ENCODE results near the gene PCDHB6. TPM values are rescaled to one million over a fixed set of nuclear protein-coding genes. Genes with fewer than 3 reads are reported as not detected.
"Not testable (repeated sequence)": the region's sequence is repeated elsewhere in the genome, so short reads cannot be mapped to it uniquely, and the experiment has no call there.

PCDHB6 gene
- total RNA-seq: 0.48 TPM
- long read RNA-seq: 0 reads

DNA sequence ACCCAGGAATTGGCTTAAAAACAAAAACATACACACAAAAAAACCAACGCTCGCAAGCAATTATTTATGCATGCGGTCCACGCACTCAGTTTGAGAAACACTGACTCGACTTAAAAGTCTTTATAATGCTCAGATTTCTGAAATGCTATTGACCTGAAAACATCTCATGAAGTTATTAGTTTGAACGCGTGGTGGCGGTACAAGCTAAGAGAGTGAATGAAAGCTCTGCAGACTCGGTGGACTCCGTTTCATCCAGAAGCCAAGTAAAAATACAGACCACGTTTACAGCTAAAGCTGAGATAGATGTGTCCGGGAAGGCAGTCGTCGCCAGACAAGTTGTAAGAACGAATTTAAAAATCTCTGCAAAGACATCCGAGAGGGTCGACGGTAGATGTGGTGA lies at the start of gene PCDHB6:
TSS of gene PCDHB6 (plus strand) at position 246 of the 400 bp plus-strand sequence. CDS start 201 bp downstream, outside the sequence.
- DNase-seq (ENCODE audit: low spot score): no peak

DNA sequence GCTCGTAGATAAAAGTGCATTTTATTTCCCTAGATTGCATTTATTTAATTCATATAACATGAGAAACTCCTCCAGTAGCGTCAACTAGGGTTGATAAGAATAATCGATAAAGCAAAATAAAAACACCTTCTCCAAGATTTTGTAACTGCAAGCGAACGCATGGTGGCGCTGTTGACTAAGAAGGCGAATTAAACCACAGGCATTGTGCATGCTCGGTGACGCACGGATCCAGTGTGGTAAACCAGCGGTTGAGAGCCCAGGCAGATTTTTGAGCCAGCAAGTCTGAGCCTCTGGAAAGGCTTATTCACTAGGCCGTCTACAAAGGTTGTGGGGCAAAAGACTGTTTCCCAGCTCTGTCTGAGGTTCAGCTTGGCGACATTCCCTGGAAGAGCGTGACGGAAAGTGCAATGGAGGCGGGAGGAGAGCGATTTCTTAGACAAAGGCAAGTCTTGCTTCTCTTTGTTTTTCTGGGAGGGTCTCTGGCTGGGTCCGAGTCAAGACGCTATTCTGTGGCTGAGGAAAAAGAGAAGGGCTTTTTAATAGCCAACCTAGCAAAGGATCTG lies 49.5 kb upstream of the PCDHB6 start, which contains the start of gene PCDHB3:
TSS of gene PCDHB3 (plus strand) at position 231 of the 563 bp plus-strand sequence. CDS start at position 408, 177 bp downstream.
- no peak for DNase-seq (ENCODE audit: low spot score)

DNA sequence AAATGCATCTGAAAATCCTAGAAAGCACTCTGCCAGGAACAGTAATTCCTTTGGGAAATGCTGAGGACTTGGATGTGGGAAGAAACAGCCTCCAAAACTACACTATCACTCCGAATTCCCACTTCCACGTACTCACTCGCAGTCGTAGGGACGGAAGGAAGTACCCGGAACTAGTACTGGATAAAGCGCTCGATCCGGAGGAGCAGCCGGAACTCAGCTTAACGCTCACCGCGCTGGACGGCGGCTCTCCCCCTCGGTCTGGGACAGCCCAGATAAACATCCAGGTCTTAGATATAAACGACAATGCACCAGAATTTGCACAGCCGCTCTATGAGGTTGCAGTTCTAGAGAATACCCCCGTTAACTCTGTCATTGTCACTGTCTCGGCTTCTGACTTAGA lies 48.8 kb upstream of the PCDHB6 start:
- DNase-seq (ENCODE audit: low spot score): no peak

DNA sequence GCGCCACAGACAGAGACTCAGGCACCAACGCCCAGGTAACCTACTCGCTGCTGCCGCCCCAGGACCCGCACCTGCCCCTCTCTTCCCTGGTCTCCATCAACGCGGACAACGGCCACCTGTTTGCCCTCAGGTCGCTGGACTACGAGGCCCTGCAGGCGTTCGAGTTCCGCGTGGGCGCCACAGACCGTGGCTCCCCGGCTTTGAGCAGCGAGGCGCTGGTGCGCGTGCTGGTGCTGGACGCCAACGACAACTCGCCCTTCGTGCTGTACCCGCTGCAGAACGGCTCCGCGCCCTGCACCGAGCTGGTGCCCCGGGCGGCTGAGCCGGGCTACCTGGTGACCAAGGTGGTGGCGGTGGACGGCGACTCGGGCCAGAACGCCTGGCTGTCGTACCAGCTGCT lies 47.8 kb upstream of the PCDHB6 start:
- not testable (repeated sequence) for DNase-seq (ENCODE audit: low spot score)

DNA sequence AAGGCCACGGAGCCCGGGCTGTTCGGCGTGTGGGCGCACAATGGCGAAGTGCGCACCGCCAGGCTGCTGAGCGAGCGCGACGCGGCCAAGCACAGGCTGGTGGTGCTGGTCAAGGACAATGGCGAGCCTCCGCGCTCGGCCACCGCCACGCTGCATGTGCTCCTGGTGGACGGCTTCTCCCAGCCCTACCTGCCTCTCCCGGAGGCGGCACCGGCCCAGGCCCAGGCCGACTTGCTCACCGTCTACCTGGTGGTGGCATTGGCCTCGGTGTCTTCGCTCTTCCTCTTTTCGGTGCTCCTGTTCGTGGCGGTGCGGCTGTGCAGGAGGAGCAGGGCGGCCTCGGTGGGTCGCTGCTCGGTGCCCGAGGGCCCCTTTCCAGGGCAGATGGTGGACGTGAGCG lies 47.4 kb upstream of the PCDHB6 start:
- not testable (repeated sequence) for DNase-seq (ENCODE audit: low spot score)

DNA sequence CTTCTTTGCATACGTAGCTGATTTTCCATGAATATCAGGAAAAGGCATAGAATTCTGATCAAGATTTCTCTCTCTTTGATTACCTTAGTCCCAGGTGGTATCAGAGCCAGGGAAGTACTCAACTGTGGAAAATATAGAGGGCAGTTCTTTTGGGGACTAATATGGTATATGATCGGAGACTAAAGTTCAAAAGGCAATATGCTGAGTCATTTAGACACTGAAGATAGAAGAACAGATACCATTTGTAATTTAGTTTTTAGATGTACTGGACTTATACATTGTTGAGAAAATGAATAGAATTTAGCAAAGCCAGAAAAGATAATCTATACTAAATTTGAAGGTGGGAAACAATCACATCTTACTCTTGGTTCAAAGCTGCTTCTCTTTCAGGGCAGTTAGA lies 44.5 kb upstream of the PCDHB6 start:
- no peak for DNase-seq (ENCODE audit: low spot score)

DNA sequence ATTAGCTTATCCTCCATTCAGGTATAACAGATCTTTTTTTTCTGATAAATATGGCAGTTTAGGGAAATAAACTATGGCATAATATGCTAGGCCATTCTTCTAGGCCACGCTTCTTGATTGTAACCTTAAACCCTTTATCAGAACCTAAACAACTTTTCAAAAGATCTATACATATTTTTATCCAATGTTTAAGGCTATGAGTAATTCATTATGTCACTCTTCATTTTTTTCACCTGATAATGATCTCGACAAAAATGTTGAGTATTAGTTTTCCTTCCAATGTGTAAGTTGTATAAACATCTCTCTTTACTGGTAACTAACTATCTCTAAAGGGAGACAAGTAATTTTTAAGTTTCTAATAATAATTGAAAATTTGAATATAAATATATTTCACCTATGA lies 30.6 kb upstream of the PCDHB6 start:
- DNase-seq (ENCODE audit: low spot score): no peak

DNA sequence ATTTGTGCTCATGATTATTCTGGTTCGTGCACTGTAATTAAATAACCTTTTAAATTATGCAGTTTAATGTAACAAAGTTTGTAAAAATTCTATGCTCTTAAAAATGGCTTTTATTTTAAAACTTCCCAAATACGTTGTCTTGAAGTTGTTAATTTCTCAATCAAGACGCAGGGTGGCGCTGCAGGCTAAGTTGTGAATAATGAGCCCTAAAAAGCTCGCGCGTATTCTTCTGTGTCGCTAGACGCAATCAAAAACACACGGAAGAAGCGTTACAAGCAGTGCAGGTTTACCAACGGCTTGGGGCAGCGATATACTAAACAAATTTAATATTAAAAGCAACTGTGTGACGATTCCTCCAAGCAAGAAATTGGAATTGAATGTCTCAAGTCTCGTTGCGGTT lies 28.3 kb upstream of the PCDHB6 start, which contains the start of gene PCDHB4:
TSS of gene PCDHB4 (plus strand) at position 256 of the 400 bp plus-strand sequence. CDS start 181 bp downstream, outside the sequence.
- peak; percentile 53 for DNase-seq (ENCODE audit: low spot score)

DNA sequence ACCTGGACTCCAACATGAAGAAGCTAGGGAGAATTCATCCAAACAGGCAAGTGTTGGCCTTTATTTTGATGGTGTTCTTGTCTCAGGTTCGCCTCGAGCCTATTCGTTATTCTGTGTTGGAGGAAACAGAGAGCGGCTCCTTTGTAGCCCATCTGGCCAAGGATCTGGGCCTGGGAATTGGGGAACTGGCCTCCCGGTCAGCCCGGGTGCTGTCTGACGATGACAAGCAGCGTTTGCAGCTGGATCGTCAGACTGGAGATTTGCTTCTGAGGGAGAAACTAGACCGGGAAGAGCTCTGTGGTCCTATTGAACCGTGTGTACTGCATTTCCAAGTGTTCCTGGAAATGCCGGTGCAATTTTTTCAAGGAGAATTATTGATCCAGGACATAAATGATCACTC lies 27.9 kb upstream of the PCDHB6 start:
- DNase-seq (ENCODE audit: low spot score): peak; percentile 39

DNA sequence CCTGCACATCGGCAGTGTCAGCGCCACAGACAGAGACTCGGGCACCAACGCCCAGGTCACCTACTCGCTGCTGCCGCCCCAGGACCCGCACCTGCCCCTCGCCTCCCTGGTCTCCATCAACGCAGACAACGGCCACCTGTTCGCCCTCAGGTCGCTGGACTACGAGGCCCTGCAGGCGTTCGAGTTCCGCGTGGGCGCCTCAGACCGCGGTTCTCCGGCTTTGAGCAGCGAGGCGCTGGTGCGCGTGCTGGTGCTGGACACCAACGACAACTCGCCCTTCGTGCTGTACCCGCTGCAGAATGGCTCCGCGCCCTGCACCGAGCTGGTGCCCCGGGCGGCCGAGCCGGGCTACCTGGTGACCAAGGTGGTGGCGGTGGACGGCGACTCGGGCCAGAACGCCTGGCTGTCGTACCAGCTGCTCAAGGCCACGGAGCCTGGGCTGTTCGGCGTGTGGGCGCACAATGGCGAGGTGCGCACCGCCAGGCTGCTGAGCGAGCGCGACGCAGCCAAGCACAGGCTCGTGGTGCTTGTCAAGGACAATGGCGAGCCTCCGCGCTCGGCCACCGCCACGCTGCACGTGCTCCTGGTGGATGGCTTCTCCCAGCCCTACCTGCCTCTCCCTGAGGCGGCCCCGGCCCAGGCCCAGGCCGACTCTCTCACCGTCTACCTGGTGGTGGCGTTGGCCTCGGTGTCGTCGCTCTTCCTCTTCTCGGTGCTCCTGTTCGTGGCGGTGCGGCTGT lies 26.3 kb upstream of the PCDHB6 start:
- DNase-seq (ENCODE audit: low spot score): peak; percentile 75

DNA sequence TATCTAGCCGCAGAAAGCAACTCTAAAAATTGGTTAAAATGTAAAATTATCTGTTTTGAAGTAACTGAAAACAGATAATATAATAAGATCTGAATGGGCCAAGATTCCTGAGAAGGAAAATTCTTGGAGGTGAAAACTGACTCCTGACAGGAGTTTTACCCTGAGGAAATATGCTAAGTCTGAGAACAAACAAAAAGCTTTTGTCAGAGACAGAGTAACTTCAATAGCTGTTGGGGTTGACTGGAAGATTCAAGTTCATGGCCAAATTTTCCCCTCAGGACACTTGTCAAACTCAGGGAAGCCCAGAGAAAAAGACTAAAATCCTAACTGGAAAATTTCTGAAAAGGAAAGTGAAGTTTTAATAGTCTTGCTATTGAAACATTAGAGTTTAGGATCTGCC lies 22.6 kb upstream of the PCDHB6 start:
- no peak for DNase-seq (ENCODE audit: low spot score)

DNA sequence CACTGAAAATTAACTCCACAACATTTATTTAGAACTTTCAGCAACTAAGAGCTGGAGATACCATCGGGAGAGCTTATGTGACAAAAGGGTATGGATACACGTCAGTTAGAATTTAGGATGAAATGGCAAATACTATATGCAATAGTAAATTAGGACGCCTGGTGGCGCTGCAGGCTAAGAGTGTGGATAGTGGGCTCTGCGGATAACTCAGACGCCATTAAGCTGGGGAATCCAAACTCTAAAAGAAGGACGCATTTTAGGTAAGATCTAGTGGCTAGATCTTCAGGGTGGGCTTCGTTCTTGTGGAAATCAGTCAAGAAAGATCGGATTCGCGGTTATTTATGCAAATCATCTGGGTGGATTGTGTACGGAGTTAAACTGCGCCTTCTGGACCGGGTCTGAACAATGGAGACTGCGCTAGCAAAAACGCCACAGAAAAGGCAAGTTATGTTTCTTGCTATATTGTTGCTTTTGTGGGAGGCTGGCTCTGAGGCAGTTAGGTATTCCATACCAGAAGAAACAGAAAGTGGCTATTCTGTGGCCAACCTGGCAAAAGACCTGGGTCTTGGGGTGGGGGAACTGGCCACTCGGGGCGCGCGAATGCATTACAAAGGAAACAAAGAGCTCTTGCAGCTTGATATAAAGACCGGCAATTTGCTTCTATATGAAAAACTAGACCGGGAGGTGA lies 14.7 kb upstream of the PCDHB6 start, which contains the start of gene PCDHB5:
TSS of gene PCDHB5 (plus strand) at position 177 of the 688 bp plus-strand sequence. CDS start at position 406, 229 bp downstream.
- no peak for DNase-seq (ENCODE audit: low spot score)

DNA sequence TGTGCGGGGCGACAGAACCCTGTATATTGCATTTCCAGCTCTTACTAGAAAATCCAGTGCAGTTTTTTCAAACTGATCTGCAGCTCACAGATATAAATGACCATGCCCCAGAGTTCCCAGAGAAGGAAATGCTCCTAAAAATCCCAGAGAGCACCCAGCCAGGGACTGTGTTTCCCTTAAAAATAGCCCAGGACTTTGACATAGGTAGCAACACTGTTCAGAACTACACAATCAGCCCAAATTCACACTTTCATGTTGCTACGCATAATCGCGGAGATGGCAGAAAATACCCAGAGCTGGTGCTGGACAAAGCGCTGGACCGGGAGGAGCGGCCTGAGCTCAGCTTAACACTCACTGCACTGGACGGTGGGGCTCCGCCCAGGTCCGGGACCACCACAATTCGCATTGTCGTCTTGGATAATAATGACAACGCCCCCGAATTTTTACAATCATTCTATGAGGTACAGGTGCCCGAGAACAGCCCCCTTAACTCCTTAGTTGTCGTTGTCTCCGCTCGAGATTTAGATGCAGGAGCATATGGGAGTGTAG lies 14.1 kb upstream of the PCDHB6 start:
- DNase-seq (ENCODE audit: low spot score): no peak

DNA sequence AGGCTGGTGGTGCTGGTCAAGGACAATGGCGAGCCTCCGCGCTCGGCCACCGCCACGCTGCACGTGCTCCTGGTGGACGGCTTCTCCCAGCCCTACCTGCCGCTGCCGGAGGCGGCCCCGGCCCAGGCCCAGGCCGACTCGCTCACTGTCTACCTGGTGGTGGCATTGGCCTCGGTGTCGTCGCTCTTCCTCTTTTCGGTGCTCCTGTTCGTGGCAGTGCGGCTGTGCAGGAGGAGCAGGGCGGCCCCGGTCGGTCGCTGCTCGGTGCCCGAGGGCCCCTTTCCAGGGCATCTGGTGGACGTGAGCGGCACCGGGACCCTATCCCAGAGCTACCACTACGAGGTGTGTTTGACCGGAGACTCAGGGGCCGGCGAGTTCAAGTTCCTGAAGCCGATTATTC lies 12.5 kb upstream of the PCDHB6 start:
- DNase-seq (ENCODE audit: low spot score): not testable (repeated sequence)

DNA sequence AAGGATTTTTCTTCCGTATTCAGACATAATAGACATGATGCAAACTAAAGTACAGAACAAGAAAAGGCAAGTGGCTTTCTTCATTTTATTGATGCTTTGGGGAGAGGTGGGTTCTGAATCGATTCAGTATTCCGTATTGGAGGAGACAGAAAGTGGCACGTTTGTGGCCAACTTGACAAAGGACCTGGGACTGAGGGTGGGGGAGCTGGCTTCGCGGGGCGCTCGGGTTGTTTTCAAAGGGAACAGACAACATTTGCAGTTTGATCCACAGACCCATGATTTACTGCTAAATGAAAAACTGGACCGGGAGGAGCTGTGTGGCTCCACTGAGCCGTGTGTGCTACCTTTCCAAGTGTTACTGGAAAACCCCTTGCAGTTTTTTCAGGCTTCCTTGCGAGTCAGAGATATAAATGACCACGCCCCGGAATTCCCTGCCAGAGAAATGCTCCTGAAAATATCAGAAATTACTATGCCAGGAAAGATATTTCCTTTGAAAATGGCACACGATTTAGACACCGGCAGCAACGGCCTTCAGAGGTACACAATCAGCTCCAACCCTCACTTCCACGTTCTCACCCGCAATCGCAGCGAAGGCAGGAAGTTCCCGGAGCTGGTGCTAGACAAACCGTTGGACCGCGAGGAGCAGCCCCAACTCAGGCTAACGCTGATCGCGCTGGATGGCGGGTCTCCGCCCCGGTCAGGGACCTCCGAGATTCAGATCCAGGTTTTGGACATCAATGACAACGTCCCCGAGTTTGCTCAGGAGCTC lies 551 bp downstream of the PCDHB6 start:
- no peak for DNase-seq (ENCODE audit: low spot score)

DNA sequence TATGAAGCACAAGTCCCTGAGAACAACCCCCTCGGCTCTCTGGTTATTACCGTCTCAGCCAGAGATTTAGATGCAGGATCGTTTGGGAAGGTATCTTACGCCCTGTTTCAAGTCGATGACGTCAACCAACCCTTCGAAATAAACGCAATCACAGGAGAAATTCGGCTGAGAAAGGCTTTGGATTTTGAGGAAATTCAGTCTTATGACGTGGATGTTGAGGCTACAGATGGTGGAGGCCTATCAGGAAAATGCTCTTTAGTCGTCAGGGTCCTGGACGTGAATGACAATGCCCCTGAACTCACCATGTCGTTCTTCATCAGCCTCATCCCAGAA lies 1.1 kb downstream of the PCDHB6 start:
- DNase-seq (ENCODE audit: low spot score): no peak

DNA sequence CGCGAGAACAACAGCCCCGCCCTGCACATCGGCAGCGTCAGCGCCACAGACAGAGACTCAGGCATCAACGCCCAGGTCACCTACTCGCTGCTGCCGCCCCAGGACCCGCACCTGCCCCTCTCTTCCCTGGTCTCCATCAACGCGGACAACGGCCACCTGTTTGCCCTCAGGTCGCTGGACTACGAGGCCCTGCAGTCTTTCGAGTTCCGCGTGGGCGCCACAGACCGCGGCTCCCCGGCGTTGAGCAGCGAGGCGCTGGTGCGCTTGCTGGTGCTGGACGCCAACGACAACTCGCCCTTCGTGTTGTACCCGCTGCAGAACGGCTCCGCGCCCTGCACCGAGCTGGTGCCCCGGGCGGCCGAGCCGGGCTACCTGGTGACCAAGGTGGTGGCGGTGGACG lies 1.8 kb downstream of the PCDHB6 start:
- not testable (repeated sequence) for DNase-seq (ENCODE audit: low spot score)

DNA sequence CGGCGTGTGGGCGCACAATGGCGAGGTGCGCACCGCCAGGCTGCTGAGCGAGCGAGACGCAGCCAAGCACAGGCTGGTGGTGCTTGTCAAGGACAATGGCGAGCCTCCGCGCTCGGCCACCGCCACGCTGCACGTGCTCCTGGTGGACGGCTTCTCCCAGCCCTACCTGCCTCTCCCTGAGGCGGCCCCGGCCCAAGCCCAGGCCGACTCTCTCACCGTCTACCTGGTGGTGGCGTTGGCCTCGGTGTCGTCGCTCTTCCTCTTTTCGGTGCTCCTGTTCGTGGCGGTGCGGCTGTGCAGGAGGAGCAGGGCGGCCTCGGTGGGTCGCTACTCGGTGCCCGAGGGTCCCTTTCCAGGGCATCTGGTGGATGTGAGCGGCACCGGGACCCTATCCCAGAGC lies 2.2 kb downstream of the PCDHB6 start:
- not testable (repeated sequence) for DNase-seq (ENCODE audit: low spot score)

DNA sequence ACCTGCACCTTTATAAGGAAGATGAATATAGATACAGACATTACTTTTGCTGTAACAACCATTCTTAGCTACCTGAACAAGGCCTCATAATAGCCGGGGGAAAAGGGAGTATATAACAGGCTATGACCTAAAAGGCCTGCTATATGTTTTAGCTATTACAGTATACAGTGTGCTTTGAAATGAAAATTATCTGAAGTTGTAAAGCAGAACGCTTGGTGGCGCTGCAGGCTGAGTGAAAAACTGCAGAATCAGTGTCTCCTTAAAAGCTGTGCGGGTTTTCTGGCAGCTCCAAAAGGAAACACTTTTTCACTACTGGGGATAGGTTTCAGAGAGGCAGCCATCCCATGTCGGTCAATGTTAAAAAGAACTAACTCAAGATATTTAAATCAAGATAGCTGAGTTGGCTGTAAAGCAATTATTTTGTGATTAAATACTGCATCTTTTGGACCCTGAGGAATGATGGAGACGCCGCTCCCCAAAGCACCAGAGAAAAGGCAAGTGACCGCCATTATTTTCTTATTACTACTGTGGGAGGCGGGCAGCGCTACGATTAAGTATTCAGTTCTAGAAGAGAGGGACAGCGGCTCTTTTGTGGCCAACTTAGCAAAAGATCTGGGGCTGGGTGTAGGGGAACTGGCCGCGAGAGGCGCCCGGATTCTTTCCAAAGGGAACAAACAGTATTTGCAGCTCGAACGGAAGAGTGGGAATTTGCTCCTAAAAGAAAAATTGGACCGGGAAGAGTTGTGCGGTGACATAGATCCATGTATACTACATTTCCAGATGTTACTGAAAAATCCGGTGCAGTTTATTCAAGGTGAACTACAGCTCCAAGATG lies 5.9 kb downstream of the PCDHB6 start:
- DNase-seq (ENCODE audit: low spot score): no peak

DNA sequence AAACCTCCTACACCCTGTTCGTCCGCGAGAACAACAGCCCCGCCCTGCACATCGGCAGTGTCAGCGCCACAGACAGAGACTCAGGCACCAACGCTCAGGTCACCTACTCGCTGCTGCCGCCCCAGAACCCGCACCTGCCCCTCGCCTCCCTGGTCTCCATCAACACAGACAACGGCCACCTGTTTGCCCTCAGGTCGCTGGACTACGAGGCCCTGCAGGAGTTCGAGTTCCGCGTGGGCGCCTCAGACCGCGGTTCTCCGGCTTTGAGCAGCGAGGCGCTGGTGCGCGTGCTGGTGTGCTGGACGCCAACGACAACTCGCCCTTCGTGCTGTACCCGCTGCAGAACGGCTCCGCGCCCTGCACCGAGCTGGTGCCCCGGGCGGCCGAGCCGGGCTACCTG lies 7.5 kb downstream of the PCDHB6 start:
- DNase-seq (ENCODE audit: low spot score): not testable (repeated sequence)
